OCI-LY3 (cell line): ENCODE data around the gene KCNAB3.
A peak's percentile ranks its signal among the peaks of the same experiment; 100 is the strongest.

Experiments
- H2AFZ ChIP-seq: fragments of 200-600, 300-600 bp; shearing (Covaris generic); 2 replicates; pipeline ENCODE4 v1.6.0; 2014; ENCODE audit warnings: antibody characterized with exemption, low read depth, low read length
- H3K27ac ChIP-seq: fragments of 200-600, 300-600 bp; sonication (generic); 2 replicates; pipeline ENCODE4 v1.5.1; 2014; ENCODE audit warnings: mild to moderate bottlenecking, low read length, moderate library complexity, mixed read lengths
- H3K27me3 ChIP-seq: fragments of 200-600, 300-600 bp; sonication (generic); 2 replicates; pipeline ENCODE4 v1.6.1; 2014; ENCODE audit warnings: low read depth, low read length, mixed read lengths
- H3K36me3 ChIP-seq: fragments of 200-600, 300-600 bp; sonication (generic); replicated peaks from 2 replicates; pipeline ENCODE3; 2014; ENCODE audit warnings: low read depth, low read length, mixed read lengths
- H3K4me1 ChIP-seq: fragments of 300-600, 200-600 bp; sonication (generic); 2 replicates; pipeline ENCODE4 v1.6.1; 2014; ENCODE audit warnings: low read length, mixed read lengths
- H3K4me2 ChIP-seq: fragments of 200-600, 300-600 bp; sonication (generic); 2 replicates; pipeline ENCODE4 v1.6.1; 2014; ENCODE audit warnings: low read length, mixed read lengths
- H3K4me3 ChIP-seq: fragments of 300-600, 200-600 bp; sonication (generic); 2 replicates; pipeline ENCODE4 v1.5.1; 2014; ENCODE audit warnings: antibody characterized with exemption, mild to moderate bottlenecking, low read length, moderate library complexity
- H3K79me2 ChIP-seq: fragments of 300-600, 200-600 bp; shearing (Covaris generic); 2 replicates; pipeline ENCODE4 v1.6.1; 2014; ENCODE audit warnings: mild to moderate bottlenecking, low read length, mixed read lengths
- H3K9ac ChIP-seq: fragments of 300-600, 200-600 bp; shearing (Covaris generic); 2 replicates; pipeline ENCODE4 v1.6.0; 2014; ENCODE audit warnings: mild to moderate bottlenecking, low read length, moderate library complexity
- H3K9me3 ChIP-seq: fragments of 200-600, 300-600 bp; shearing (Covaris generic); 2 replicates; pipeline ENCODE4 v1.6.1; 2014; ENCODE audit warnings: low read length, mixed read lengths; ENCODE audit not compliant: insufficient read depth
- H4K20me1 ChIP-seq: fragments of 200-600, 300-600 bp; sonication (generic); 2 replicates; pipeline ENCODE4 v1.6.1; 2016; ENCODE audit warnings: low read length, mixed read lengths; ENCODE audit not compliant: insufficient read depth
- CTCF ChIP-seq: fragments of 200-600, 300-600 bp; sonication (generic); IDR thresholded peaks from 2 replicates; pipeline ENCODE4 v1.5.1; 2014; ENCODE audit warnings: antibody characterized with exemption, low read length, low read depth
- EZH2phosphoT487 ChIP-seq: fragments of 200-600 bp; shearing (Covaris generic); IDR thresholded peaks from 2 replicates; pipeline ENCODE4 v1.6.1; 2018; ENCODE audit warnings: antibody characterized with exemption, mixed run types, low read depth

The KCNAB3 gene

DNA sequence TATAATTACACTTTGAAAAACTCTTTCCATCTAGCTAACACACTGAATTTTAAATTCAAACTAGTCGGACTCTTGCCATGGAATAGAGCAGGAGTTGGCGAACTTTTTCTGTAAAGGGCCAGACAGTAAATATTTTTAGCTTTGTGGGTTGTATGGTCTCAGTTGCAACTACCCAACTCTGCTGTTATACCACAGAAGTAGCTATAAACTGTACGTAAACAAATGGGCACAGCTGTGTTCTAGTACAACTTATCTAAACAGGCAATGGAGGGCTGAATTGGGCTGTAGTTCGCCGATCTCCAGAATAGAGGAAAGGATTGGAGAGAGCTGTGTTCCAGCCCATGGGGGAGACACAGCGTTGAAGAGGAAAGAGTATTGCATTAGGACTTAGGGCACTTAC, 11.1 kb upstream of the KCNAB3 start:
- no peak for TF ChIP-seq CTCF
- TF ChIP-seq EZH2phosphoT487: no peak
- Histone ChIP-seq H3K4me2 (no peak overlapping the region), H3K9ac (no peak overlapping the region), H3K9me3 (no peaks in the 10 kb centered on the region), H3K36me3 (peaks cover 30% of the 10 kb centered on the region), H3K4me3 (no peak overlapping the region), H3K79me2 (no peaks in the 10 kb centered on the region), H3K27ac (no peak overlapping the region), H2AFZ (no peak overlapping the region), H4K20me1 (no peaks in the 10 kb centered on the region), H3K27me3 (no peaks in the 10 kb centered on the region), H3K4me1 (peaks cover 7% of the 10 kb centered on the region; the same call in 1 of the 2 replicates)

DNA sequence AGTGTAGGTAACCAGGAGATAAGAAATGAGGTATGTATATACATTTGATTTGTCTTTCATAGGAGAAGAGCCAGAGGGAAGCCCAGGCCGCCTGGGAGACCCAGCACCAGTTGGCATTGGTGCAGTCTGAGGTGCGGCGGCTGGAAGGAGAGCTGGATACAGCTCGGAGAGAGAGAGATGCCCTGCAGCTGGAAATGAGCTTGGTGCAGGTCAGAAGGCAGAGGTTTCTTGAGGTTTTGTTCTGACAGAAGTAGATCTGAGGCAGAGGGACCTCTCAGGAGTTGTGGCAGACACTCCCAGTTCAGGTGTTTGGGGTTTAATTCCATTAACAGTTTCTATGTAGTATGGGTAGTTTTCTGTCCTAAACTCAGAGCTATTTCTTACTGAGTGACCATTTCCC, 10.4 kb upstream of the KCNAB3 start:
- Histone ChIP-seq H3K27me3 (no peaks in the 10 kb centered on the region), H3K36me3 (peaks cover 28% of the 10 kb centered on the region), H2AFZ (no peak overlapping the region)

DNA sequence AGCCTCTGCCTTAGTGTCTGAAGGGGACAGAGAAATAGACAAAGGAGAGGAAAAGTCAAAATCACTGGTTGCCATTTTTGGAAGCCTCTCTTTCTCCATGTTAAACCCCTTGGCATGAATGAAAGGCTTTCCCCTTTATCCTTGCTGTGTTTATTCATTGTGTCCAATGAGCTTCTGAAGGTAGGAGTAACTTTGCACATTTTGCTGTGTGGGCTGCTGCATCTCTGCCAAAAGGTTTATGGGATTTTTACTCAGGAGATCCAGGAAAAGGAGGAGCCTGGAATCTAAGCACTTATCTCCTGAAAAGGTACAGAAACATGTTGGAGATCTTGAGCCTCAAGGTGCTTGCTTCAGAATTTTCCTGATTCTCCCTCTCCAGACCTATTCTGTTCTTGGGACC, 6.2 kb upstream of the KCNAB3 start:
- TF ChIP-seq EZH2phosphoT487: no peak
- TF ChIP-seq CTCF: no peak
- Histone ChIP-seq H3K4me2 (no peak overlapping the region), H3K9ac (no peak overlapping the region), H2AFZ (no peak overlapping the region), H3K36me3 (peaks cover 11% of the 10 kb centered on the region), H3K79me2 (peaks cover 20% of the 10 kb centered on the region), H3K27me3 (no peaks in the 10 kb centered on the region), H3K4me3 (no peak overlapping the region), H3K27ac (no peak overlapping the region), H3K4me1 (peaks cover 12% of the 10 kb centered on the region), H4K20me1 (no peaks in the 10 kb centered on the region), H3K9me3 (no peaks in the 10 kb centered on the region)

More for the DNA sequence above, 10.4 kb upstream of the KCNAB3 start:
- Histone ChIP-seq H3K4me2 (no peak overlapping the region), H3K9me3 (no peaks in the 10 kb centered on the region), H3K9ac (no peak overlapping the region), H3K4me1 (peaks cover 7% of the 10 kb centered on the region; the same call in 1 of the 2 replicates), H4K20me1 (no peaks in the 10 kb centered on the region), H3K79me2 (no peaks in the 10 kb centered on the region), H3K4me3 (no peak overlapping the region), H3K27ac (no peak overlapping the region)
- no peak for TF ChIP-seq EZH2phosphoT487
- TF ChIP-seq CTCF: no peak

- H3K4me2 ChIP-seq: peak overlapping the region; percentile 97
- no peaks in the 10 kb centered on the region for H3K9me3 ChIP-seq
- peak overlapping the region; percentile 93 for H3K9ac ChIP-seq
- TF ChIP-seq CTCF: no peak
- no peak for TF ChIP-seq EZH2phosphoT487
- peaks cover 21% of the 10 kb centered on the region for H3K79me2 ChIP-seq
- peak overlapping the region; percentile 94 for H3K4me3 ChIP-seq
- no peaks in the 10 kb centered on the region for H4K20me1 ChIP-seq
- H3K4me1 ChIP-seq: peaks cover 15% of the 10 kb centered on the region
- H3K27ac ChIP-seq: no peak overlapping the region
- H3K36me3 ChIP-seq: peaks cover 5% of the 10 kb centered on the region
- H3K27me3 ChIP-seq: no peaks in the 10 kb centered on the region
- H2AFZ ChIP-seq: no peak overlapping the region
Observed at GRCh38 chr17:7932949-7933348, 3.3 kb upstream of the KCNAB3 start.
